BE2C (cell line): ENCODE measurements around the gene LLGL2.

Experiments
- DNase-seq: peaks from one replicate; pipeline ENCODE4 v3.0.0-alpha.2; 2020
- H3K27me3 ChIP-seq: fragments of 250-450 bp; sonication (Bioruptor Pico); 2 replicates; pipeline ENCODE4 v1.5.1; 2020; ENCODE audit warnings: mild to moderate bottlenecking
- H3K36me3 ChIP-seq: fragments of 250-450 bp; sonication (Bioruptor Pico); 2 replicates; pipeline ENCODE4 v1.5.1; 2020; ENCODE audit warnings: mild to moderate bottlenecking
- H3K4me1 ChIP-seq: fragments of 250-450 bp; sonication (Bioruptor Pico); 2 replicates; pipeline ENCODE4 v1.5.1; 2020
- H3K4me3 ChIP-seq: 2 replicates; pipeline ENCODE4 v1.5.1; 2011; ENCODE audit warnings: low read depth, low read length
- H3K9me3 ChIP-seq: fragments of 250-450 bp; sonication (Bioruptor Pico); 2 replicates; pipeline ENCODE4 v1.5.1; 2020
- TF ChIP-seq, protein P1 (sequence below): IDR thresholded peaks from 2 replicates; pipeline ENCODE4 v1.5.1; 2012; ENCODE audit warnings: mild to moderate bottlenecking, low read depth, low read length

The LLGL2 gene

DNA sequence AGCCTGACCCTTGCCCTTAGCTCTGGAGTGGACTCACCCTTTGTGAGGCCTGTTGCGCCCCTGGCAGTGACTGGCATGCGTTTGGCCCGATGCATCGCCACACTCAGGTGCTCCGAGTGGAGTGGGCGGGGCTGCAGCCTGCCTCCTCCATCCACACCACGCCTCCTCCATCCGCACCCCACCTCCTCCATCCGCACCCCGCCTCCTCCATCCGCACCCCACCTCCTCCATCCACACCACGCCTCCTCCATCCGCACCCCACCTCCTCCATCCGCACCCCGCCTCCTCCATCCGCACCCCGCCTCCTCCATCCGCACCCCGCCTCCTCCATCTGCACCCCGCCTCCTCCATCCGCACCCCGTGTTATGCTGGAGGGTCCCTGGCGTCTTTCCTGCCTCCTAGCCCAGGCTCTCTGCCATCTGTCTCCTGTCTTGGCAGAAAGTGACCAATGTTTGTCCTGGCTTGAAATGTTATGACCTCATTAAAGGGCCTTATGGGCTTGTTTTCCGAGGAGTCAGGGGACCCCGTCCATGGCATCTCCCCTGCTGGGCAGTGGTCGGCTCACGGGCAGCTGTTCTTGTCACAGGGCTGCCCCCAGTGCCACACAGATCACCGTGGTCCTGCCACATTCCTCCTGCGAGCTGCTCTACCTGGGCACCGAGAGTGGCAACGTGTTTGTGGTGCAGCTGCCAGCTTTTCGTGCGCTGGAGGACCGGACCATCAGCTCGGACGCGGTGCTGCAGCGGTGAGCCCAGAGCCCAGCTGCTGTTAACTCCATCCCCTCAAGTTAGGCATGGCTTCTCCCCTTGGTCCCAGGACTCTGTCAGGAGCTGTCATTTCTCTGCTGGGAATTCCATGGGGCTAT, 33.4 kb downstream of the LLGL2 start:
- peaks cover 8% of the 10 kb centered on the region; the same call in 1 of the 2 replicates for H3K4me1 ChIP-seq
- TF ChIP-seq, protein P1, sequence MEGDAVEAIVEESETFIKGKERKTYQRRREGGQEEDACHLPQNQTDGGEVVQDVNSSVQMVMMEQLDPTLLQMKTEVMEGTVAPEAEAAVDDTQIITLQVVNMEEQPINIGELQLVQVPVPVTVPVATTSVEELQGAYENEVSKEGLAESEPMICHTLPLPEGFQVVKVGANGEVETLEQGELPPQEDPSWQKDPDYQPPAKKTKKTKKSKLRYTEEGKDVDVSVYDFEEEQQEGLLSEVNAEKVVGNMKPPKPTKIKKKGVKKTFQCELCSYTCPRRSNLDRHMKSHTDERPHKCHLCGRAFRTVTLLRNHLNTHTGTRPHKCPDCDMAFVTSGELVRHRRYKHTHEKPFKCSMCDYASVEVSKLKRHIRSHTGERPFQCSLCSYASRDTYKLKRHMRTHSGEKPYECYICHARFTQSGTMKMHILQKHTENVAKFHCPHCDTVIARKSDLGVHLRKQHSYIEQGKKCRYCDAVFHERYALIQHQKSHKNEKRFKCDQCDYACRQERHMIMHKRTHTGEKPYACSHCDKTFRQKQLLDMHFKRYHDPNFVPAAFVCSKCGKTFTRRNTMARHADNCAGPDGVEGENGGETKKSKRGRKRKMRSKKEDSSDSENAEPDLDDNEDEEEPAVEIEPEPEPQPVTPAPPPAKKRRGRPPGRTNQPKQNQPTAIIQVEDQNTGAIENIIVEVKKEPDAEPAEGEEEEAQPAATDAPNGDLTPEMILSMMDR: no peak
- H3K4me3 ChIP-seq: no peak overlapping the region
- H3K27me3 ChIP-seq: no peaks in the 10 kb centered on the region
- H3K36me3 ChIP-seq: no peaks in the 10 kb centered on the region
- no peaks in the 10 kb centered on the region for H3K9me3 ChIP-seq
- no peak for DNase-seq

- H3K4me1 ChIP-seq: peaks cover 8% of the 10 kb centered on the region; the same call in 1 of the 2 replicates
- H3K36me3 ChIP-seq: no peaks in the 10 kb centered on the region
- no peaks in the 10 kb centered on the region for H3K9me3 ChIP-seq
- TF ChIP-seq, protein P1: no peak
- H3K27me3 ChIP-seq: no peaks in the 10 kb centered on the region
- H3K4me3 ChIP-seq: no peak overlapping the region
- no peak for DNase-seq
Measured at GRCh38 chr17:75559958-75560533, 34.5 kb downstream of the LLGL2 start.

- Histone ChIP-seq H3K4me1 (peaks cover 8% of the 10 kb centered on the region; the same call in 1 of the 2 replicates), H3K36me3 (no peaks in the 10 kb centered on the region), H3K27me3 (no peaks in the 10 kb centered on the region), H3K9me3 (no peaks in the 10 kb centered on the region), H3K4me3 (no peak overlapping the region)
- TF ChIP-seq, protein P1: peak; percentile 6; the same call in 1 of the 2 replicates
- no peak for DNase-seq
Measured at GRCh38 chr17:75561927-75562603, 36.6 kb downstream of the LLGL2 start.

DNA sequence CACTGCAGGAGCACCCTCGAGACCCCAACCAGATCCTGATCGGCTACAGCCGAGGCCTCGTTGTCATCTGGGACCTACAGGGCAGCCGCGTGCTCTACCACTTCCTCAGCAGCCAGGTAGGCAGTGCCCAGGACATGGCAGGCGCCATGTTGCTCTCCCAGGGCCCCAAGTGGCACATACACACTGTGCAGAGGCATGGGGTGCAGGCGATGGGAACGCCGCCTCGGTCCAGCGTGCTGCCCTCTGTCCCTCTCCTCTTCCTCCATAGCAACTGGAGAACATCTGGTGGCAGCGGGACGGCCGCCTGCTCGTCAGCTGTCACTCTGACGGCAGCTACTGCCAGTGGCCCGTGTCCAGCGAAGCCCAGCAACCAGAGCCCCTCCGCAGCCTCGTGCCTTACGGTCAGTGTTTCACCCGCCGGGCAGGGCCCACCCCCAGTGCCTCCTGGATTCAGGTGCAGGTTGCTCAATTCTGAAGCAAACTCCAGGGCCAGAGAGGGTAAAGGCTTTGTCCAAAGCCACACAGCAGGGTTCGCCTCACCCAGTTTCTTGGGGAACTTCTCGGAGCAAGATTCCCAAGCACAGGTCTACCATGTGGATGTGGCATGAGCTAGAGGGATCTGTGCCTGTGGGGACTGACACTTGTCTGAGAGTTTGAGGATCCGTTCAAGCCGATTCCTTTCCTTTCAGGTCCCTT, 37.7 kb downstream of the LLGL2 start:
- no peaks in the 10 kb centered on the region for H3K36me3 ChIP-seq
- TF ChIP-seq, protein P1: no peak
- no peak for DNase-seq
- no peaks in the 10 kb centered on the region for H3K27me3 ChIP-seq
- no peaks in the 10 kb centered on the region for H3K4me1 ChIP-seq
- H3K9me3 ChIP-seq: no peaks in the 10 kb centered on the region
- H3K4me3 ChIP-seq: no peak overlapping the region

DNA sequence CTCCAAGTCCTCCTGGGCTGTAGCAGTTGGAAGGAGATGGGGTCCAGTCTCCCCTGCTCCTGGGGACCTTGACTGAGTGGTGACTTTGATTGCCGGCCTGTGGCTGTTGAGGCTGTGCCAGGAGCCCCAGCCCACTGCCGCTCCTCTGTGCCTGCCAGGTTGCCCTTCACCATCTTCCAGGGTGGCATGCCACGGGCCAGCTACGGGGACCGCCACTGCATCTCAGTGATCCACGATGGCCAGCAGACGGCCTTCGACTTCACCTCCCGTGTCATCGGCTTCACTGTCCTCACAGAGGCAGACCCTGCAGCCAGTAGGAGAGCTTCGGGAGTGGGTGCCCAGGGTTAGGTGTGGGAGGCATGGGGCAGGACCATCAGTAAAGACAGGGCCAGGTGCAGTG, 38.7 kb downstream of the LLGL2 start:
- TF ChIP-seq, protein P1: no peak
- no peaks in the 10 kb centered on the region for H3K4me1 ChIP-seq
- H3K4me3 ChIP-seq: no peak overlapping the region
- H3K27me3 ChIP-seq: no peaks in the 10 kb centered on the region
- DNase-seq: no peak
- H3K36me3 ChIP-seq: no peaks in the 10 kb centered on the region
- no peaks in the 10 kb centered on the region for H3K9me3 ChIP-seq
